ENCODE data around the gene METRN. TPM values are rescaled to one million over a fixed set of nuclear protein-coding genes. Genes with fewer than 3 reads are reported as not detected.

The METRN gene
- total RNA-seq, 2 donors from 2014 or later = 28.9 to 58.9 TPM

GRCh38 chr16:725463-726187 lies 10.7 kb downstream of the METRN start:
- Histone ChIP-seq H3K4me1 (ENCODE audit: control insufficient read depth in 1 of 2, low read depth in 2 of 2) (peaks cover 18 to 30% of the 10 kb centered on the region in 2 donors), H3K36me3 (no peaks in the 10 kb centered on the region), H3K27ac (no peak overlapping the region), H3K4me3 (no peak overlapping the region), H3K9me3 (no peaks in the 10 kb centered on the region), H3K27me3 (replicated peaks; ENCODE audit: insufficient read depth) (no peaks in the 10 kb centered on the region)
- TF ChIP-seq, protein P1, sequence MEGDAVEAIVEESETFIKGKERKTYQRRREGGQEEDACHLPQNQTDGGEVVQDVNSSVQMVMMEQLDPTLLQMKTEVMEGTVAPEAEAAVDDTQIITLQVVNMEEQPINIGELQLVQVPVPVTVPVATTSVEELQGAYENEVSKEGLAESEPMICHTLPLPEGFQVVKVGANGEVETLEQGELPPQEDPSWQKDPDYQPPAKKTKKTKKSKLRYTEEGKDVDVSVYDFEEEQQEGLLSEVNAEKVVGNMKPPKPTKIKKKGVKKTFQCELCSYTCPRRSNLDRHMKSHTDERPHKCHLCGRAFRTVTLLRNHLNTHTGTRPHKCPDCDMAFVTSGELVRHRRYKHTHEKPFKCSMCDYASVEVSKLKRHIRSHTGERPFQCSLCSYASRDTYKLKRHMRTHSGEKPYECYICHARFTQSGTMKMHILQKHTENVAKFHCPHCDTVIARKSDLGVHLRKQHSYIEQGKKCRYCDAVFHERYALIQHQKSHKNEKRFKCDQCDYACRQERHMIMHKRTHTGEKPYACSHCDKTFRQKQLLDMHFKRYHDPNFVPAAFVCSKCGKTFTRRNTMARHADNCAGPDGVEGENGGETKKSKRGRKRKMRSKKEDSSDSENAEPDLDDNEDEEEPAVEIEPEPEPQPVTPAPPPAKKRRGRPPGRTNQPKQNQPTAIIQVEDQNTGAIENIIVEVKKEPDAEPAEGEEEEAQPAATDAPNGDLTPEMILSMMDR (IDR thresholded peaks at IDR 0.05) = no peak
- ATAC-seq (ENCODE audit: insufficient number of reproducible peaks, low FRiP score, low read depth) = no peak
- no peak for DNase-seq (ENCODE audit: low spot score)

GRCh38 chr16:726188-726437 lies 11.2 kb downstream of the METRN start:
- Histone ChIP-seq H3K4me3 (peak overlapping the region; percentile 71), H3K4me1 (ENCODE audit: control insufficient read depth in 1 of 2, low read depth in 2 of 2) (peaks cover 18 to 30% of the 10 kb centered on the region in 2 donors), H3K27me3 (replicated peaks; ENCODE audit: insufficient read depth) (no peaks in the 10 kb centered on the region), H3K9me3 (no peaks in the 10 kb centered on the region), H3K27ac (no peak overlapping the region), H3K36me3 (no peaks in the 10 kb centered on the region)
- TF ChIP-seq, protein P1 (IDR thresholded peaks at IDR 0.05) = no peak
- ATAC-seq (ENCODE audit: insufficient number of reproducible peaks, low FRiP score, low read depth) (no peak), DNase-seq (ENCODE audit: low spot score) (no peak)

DNA sequence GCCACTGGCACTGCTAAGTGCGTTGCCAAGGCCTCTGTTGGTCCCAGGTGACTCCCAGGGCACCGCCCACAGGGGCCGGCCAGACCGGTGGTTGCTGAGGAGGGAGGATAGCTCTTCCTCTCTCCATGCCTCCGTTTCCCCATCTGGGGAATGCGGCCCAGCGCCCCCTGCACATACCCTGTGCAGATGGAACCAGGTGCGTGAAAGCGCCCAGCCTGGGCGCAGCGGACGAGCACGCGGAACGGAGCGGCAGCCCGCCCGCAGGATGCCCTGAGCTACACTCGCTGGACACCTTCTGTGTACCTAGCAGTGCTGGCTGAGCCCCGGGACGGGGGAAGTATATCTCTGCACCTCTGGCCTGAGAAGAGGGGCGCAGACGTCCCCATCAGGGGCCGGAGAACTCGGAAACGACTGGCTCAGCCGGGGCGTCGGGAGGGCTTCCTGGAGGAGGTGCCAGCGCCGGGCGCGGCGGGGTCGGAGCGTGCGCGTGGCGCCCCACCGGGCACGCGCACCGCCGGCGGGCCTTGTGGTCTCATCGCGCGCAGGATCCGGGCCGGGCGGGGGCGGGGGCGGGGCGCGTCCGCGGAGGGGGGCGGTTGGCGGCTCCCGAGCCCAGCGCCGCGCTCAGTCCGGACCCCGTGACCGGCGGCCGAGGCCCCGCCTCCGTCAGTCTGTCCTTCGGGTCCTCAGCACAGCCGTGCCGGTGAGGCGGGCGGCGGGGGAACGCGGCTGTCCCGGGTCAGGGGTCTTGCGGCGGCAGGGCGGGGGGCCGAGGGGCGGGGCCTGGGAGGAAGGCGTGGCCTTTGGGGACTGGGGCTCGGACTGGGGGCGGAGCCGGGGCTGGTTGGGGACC lies 11.7 kb downstream of the METRN start, which contains the start of the genes CCDC78 and HAGHL:
TSS of gene CCDC78 (minus strand) at position 6 of the 853 bp plus-strand sequence. CDS start 76 bp downstream, outside the sequence.
TSS of gene HAGHL (plus strand) at position 669 of the 853 bp plus-strand sequence. CDS start 404 bp downstream, outside the sequence.
- H3K27me3 ChIP-seq (replicated peaks; ENCODE audit: insufficient read depth) = no peaks in the 10 kb centered on the region
- peak within 1 kb of the TSS; percentile 71 for H3K4me3 ChIP-seq
- no peak for DNase-seq (ENCODE audit: low spot score)
- no peaks in the 10 kb centered on the region for H3K9me3 ChIP-seq
- no peak within 1 kb of the TSS for H3K27ac ChIP-seq
- peak; percentile 26 for ATAC-seq (ENCODE audit: insufficient number of reproducible peaks, low FRiP score, low read depth)
- H3K4me1 ChIP-seq (ENCODE audit: control insufficient read depth in 1 of 2, low read depth in 2 of 2) = peaks cover 14 to 26% of the 10 kb centered on the region in 2 donors
- TF ChIP-seq, protein P1 (IDR thresholded peaks at IDR 0.05) = no peak
- H3K36me3 ChIP-seq = peaks cover 3% of the 10 kb centered on the region

- H3K9me3 ChIP-seq = no peaks in the 10 kb centered on the region
- no peak overlapping the region for H3K27ac ChIP-seq
- TF ChIP-seq, protein P1 (IDR thresholded peaks at IDR 0.05) = no peak
- peaks cover 8% of the 10 kb centered on the region for H3K36me3 ChIP-seq
- H3K4me1 ChIP-seq (ENCODE audit: control insufficient read depth in 1 of 2, low read depth in 2 of 2) = peaks cover 11 to 19% of the 10 kb centered on the region in 2 donors
- no peak for ATAC-seq (ENCODE audit: insufficient number of reproducible peaks, low FRiP score, low read depth)
- no peak for DNase-seq (ENCODE audit: low spot score)
- no peaks in the 10 kb centered on the region for H3K27me3 ChIP-seq (replicated peaks; ENCODE audit: insufficient read depth)
- peak overlapping the region; percentile 71 for H3K4me3 ChIP-seq
Observed at GRCh38 chr16:727291-727977, 12.5 kb downstream of the METRN start.
